HepG2 (cell line): ENCODE measurements around the gene SIRT7. TPM values are rescaled to one million over a fixed set of nuclear protein-coding genes. Genes with fewer than 3 reads are reported as not detected.

ENCODE experiments used
- AKAP8 ChIP-seq: sonication (generic); formaldehyde crosslinking; IDR thresholded peaks from 2 replicates; pipeline ENCODE4 v1.5.1; 2020; ENCODE audit warnings: mild to moderate bottlenecking, missing genetic modification reagents
- CENPX ChIP-seq: sonication (generic); formaldehyde crosslinking; IDR thresholded peaks from 2 replicates; pipeline ENCODE4 v1.9.0; 2021; ENCODE audit warnings: mild to moderate bottlenecking, missing genetic modification reagents, moderate library complexity
- CREB1 ChIP-seq, 2 experiments: fragments of 450-650 bp in 1 of 2; IDR thresholded peaks; 2 replicates each; pipeline ENCODE4 v1.6.1; 2016 to 2017; ENCODE audit warnings: control low read depth in 1 of 2, mild to moderate bottlenecking in 1 of 2, missing compliant biosample characterization in 1 of 2, missing genetic modification characterization in 1 of 2
- HNRNPK ChIP-seq: fragments of 200-400 bp; formaldehyde crosslinking; IDR thresholded peaks from 2 replicates; pipeline ENCODE4 v1.6.1; 2018; ENCODE audit warnings: low read length, low read depth, moderate library complexity, mild to moderate bottlenecking; ENCODE audit not compliant: poor library complexity, severe bottlenecking
- MEIS2 ChIP-seq: sonication (generic); formaldehyde crosslinking; IDR thresholded peaks from 2 replicates; pipeline ENCODE4 v1.9.0; 2021; ENCODE audit warnings: mild to moderate bottlenecking, missing genetic modification reagents
- SOX13 ChIP-seq, 3 experiments: fragments of 450-650 bp in 1 of 3; sonication (generic) in 1 of 3; formaldehyde crosslinking in 1 of 3; IDR thresholded peaks in 2 of 3; conservative IDR thresholded peaks in 1 of 3; 2 replicates each; pipeline versions ENCODE4 v1.5.0 to v1.6.1; 2016 to 2020; ENCODE audit warnings: antibody characterized with exemption in 1 of 3, mild to moderate bottlenecking in 1 of 3, missing compliant biosample characterization in 1 of 3, missing genetic modification reagents in 1 of 3, moderate library complexity in 1 of 3
- SP2 ChIP-seq: sonication (generic); formaldehyde crosslinking; IDR thresholded peaks from 2 replicates; pipeline ENCODE4 v1.5.1; 2020; ENCODE audit warnings: mild to moderate bottlenecking, missing genetic modification reagents
- ZFP1 ChIP-seq: IDR thresholded peaks from 2 replicates; pipeline ENCODE4 v1.6.1; 2016
- ZNF260 ChIP-seq: sonication (generic); formaldehyde crosslinking; IDR thresholded peaks from 2 replicates; pipeline ENCODE4 v1.4.0; 2020; ENCODE audit warnings: missing genetic modification reagents, low read depth, mild to moderate bottlenecking, borderline replicate concordance
- ZNF564 ChIP-seq: sonication (generic); formaldehyde crosslinking; IDR thresholded peaks from 2 replicates; pipeline ENCODE4 v1.8.1; 2023; ENCODE audit warnings: mild to moderate bottlenecking, missing genetic modification reagents
- ZNF614 ChIP-seq: IDR thresholded peaks from 2 replicates; pipeline ENCODE4 v1.6.1; 2018; ENCODE audit warnings: missing biosample characterization, missing genetic modification reagents, inconsistent platforms, borderline replicate concordance
- ZNF878 ChIP-seq: sonication (generic); formaldehyde crosslinking; IDR thresholded peaks from 2 replicates; pipeline ENCODE4 v1.8.1; 2023; ENCODE audit warnings: mild to moderate bottlenecking, missing genetic modification reagents, moderate library complexity
- polyA plus RNA-seq, 8 experiments: library from polyadenylated mRNA; depleted of rRNA in 3 of 8; stranded (reverse) in 7 of 8; unstranded in 1 of 8; fragments of >200 nt; fragmentation: Illumina TruSeq in 4 of 8; extraction: Trizol in 4 of 8; gene quantifications; 2 replicates each; pipeline versions ENCODE4 v1.2.1 to v1.2.3, GENCODE V29; 2011 to 2016; ENCODE audit warnings: low read depth in 4 of 8, missing spikeins in 1 of 8, mixed read lengths in 1 of 8; ENCODE audit not compliant: insufficient read depth in 1 of 8
- total RNA-seq, 5 experiments: library from RNA; depleted of rRNA; stranded (reverse); fragments of >200 nt; fragmentation: Illumina TruSeq; extraction: Trizol; gene quantifications; 2 replicates each; pipeline ENCODE4 v1.2.3, GENCODE V29; 2016; ENCODE audit warnings: low read depth in 1 of 5
- TF ChIP-seq, protein P1 (sequence below): sonication (generic); formaldehyde crosslinking; IDR thresholded peaks from 2 replicates; pipeline ENCODE4 v1.8.1; 2023; ENCODE audit warnings: mild to moderate bottlenecking, missing genetic modification reagents, borderline replicate concordance
- TF ChIP-seq, protein P2 (sequence below): sonication (generic); formaldehyde crosslinking; IDR thresholded peaks from 2 replicates; pipeline ENCODE4 v1.5.0; 2020; ENCODE audit warnings: mild to moderate bottlenecking, missing genetic modification reagents, borderline replicate concordance
- TF ChIP-seq, protein P3 (sequence below): sonication (generic); formaldehyde crosslinking; IDR thresholded peaks from 2 replicates; pipeline ENCODE4 v1.5.0; 2020; ENCODE audit warnings: mild to moderate bottlenecking, missing genetic modification reagents, borderline replicate concordance
- TF ChIP-seq, protein P4 (sequence below): sonication (generic); formaldehyde crosslinking; IDR thresholded peaks from 2 replicates; pipeline ENCODE4 v1.4.0; 2020; ENCODE audit warnings: mild to moderate bottlenecking, missing genetic modification reagents

Gene SIRT7
- total and polyA plus RNA-seq, 2 of the 13 experiments (the other 11 are each of a cell fraction or from before 2014, with no cell fraction given) = 8.3 to 24.8 TPM

DNA sequence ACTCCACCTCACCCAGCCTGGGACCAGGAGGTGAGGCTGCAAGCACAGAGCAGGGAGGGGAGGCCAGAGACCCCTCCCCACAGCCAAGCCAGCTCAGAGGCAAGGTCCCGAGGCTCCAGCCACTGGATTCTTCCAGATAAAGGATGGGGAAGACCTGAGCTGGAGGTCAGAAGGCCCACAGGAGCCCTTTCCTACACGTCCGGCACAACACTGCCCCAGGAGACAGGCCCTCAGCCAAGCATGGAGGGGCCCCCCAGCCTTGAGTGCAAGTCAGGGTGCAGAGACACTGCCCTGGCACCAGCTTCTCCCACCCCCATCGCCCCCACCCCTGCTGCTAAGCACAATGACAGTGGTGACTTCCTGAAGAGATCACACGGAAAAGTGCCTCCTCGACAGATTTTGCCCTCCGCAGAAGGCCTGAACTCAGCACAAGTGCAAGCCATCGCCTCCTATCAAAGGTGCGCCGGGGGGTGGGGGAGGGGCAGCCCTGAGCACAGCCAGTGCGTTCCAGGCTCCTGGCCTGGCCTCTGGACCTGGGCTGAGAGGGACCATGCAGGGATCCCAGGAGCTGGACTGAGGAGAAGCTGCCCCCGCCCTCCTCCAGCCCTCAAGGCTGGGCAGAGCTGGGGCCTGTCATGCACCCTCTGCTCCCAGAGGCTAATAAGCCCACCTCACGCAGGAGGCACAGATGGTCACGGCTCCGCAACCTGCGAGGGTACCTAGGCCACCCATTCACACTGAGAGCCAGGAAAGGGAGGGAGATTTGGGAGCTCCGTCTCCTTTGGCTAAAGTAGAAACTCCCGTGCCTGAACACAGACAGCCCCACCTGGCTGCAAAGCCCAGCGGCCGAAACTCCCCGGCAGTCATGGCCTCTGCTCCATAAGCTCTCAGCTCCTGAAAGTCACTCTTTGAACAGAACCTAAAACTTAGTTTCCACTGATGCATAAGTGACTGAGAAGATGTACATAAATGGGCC lies 6.9 kb upstream of the SIRT7 start (continued):
- no peak for TF ChIP-seq SOX13 (IDR thresholded peaks at IDR 0.05)
- TF ChIP-seq SOX13 (CRISPR knock-in tag; conservative IDR thresholded peaks at IDR 0.05 in 1 of 2, IDR thresholded peaks at IDR 0.05 in 1 of 2) = 0 out of 4 replicates have a peak, but pooled peaks of 1 of the 2 experiments have one; percentile 16
- TF ChIP-seq ZNF614 (CRISPR knock-in tag) = no peak
- TF ChIP-seq, protein P1, sequence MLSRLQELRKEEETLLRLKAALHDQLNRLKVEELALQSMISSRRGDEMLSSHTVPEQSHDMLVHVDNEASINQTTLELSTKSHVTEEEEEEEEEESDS = no peak
- TF ChIP-seq ZNF564 (CRISPR knock-in tag) = no peak
- TF ChIP-seq ZFP1 = no peak
- no peak for TF ChIP-seq SP2 (CRISPR knock-in tag)
- TF ChIP-seq, protein P2, sequence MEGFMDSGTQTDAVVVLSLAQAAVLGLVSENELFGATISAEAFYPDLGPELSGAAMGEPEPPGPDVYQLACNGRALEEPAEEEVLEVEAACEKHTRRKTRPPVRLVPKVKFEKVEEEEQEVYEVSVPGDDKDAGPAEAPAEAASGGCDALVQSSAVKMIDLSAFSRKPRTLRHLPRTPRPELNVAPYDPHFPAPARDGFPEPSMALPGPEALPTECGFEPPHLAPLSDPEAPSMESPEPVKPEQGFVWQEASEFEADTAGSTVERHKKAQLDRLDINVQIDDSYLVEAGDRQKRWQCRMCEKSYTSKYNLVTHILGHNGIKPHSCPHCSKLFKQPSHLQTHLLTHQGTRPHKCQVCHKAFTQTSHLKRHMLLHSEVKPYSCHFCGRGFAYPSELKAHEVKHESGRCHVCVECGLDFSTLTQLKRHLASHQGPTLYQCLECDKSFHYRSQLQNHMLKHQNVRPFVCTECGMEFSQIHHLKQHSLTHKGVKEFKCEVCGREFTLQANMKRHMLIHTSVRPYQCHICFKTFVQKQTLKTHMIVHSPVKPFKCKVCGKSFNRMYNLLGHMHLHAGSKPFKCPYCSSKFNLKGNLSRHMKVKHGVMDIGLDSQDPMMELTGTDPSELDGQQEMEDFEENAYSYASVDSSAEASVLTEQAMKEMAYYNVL (CRISPR knock-in tag) = 0 out of 2 replicates have a peak, but pooled peaks have one; percentile 16
- no peak for TF ChIP-seq CREB1 (IDR thresholded peaks at IDR 0.05)
- no peak for TF ChIP-seq CREB1 (CRISPR knock-in tag; IDR thresholded peaks at IDR 0.05)
- no peak for TF ChIP-seq CENPX (CRISPR knock-in tag)
- TF ChIP-seq, protein P3, sequence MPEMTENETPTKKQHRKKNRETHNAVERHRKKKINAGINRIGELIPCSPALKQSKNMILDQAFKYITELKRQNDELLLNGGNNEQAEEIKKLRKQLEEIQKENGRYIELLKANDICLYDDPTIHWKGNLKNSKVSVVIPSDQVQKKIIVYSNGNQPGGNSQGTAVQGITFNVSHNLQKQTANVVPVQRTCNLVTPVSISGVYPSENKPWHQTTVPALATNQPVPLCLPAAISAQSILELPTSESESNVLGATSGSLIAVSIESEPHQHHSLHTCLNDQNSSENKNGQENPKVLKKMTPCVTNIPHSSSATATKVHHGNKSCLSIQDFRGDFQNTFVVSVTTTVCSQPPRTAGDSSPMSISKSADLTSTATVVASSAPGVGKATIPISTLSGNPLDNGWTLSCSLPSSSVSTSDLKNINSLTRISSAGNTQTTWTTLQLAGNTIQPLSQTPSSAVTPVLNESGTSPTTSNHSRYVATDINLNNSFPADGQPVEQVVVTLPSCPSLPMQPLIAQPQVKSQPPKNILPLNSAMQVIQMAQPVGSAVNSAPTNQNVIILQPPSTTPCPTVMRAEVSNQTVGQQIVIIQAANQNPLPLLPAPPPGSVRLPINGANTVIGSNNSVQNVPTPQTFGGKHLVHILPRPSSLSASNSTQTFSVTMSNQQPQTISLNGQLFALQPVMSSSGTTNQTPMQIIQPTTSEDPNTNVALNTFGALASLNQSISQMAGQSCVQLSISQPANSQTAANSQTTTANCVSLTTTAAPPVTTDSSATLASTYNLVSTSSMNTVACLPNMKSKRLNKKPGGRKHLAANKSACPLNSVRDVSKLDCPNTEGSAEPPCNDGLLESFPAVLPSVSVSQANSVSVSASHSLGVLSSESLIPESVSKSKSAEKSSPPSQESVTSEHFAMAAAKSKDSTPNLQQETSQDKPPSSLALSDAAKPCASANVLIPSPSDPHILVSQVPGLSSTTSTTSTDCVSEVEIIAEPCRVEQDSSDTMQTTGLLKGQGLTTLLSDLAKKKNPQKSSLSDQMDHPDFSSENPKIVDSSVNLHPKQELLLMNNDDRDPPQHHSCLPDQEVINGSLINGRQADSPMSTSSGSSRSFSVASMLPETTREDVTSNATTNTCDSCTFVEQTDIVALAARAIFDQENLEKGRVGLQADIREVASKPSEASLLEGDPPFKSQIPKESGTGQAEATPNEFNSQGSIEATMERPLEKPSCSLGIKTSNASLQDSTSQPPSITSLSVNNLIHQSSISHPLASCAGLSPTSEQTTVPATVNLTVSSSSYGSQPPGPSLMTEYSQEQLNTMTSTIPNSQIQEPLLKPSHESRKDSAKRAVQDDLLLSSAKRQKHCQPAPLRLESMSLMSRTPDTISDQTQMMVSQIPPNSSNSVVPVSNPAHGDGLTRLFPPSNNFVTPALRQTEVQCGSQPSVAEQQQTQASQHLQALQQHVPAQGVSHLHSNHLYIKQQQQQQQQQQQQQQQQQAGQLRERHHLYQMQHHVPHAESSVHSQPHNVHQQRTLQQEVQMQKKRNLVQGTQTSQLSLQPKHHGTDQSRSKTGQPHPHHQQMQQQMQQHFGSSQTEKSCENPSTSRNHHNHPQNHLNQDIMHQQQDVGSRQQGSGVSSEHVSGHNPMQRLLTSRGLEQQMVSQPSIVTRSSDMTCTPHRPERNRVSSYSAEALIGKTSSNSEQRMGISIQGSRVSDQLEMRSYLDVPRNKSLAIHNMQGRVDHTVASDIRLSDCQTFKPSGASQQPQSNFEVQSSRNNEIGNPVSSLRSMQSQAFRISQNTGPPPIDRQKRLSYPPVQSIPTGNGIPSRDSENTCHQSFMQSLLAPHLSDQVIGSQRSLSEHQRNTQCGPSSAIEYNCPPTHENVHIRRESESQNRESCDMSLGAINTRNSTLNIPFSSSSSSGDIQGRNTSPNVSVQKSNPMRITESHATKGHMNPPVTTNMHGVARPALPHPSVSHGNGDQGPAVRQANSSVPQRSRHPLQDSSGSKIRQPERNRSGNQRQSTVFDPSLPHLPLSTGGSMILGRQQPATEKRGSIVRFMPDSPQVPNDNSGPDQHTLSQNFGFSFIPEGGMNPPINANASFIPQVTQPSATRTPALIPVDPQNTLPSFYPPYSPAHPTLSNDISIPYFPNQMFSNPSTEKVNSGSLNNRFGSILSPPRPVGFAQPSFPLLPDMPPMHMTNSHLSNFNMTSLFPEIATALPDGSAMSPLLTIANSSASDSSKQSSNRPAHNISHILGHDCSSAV (CRISPR knock-in tag) = no peak
- TF ChIP-seq, protein P4, sequence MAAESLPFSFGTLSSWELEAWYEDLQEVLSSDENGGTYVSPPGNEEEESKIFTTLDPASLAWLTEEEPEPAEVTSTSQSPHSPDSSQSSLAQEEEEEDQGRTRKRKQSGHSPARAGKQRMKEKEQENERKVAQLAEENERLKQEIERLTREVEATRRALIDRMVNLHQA = no peak
- TF ChIP-seq MEIS2 (CRISPR knock-in tag) = no peak
- TF ChIP-seq AKAP8 (CRISPR knock-in tag) = peak; percentile 54; the same call in 1 of the 2 replicates
- TF ChIP-seq ZNF260 = no peak
- no peak for TF ChIP-seq ZNF878 (CRISPR knock-in tag)
- TF ChIP-seq HNRNPK = no peak
